H1 (cell line): Measurements from ENCODE around the gene TSEN2. TPM values are rescaled to one million over a fixed set of nuclear protein-coding genes. Genes with fewer than 3 reads are reported as not detected.

Experiments
- ASH2L ChIP-seq: fragments of 200-600, 300-600 bp; sonication (generic); IDR thresholded peaks from one replicate; pipeline ENCODE4 v1.7.1; 2017; ENCODE audit warnings: low read length
- polyA plus RNA-seq, 7 experiments: library from polyadenylated mRNA; depleted of rRNA in 3 of 7; stranded (reverse) in 5 of 7; unstranded in 2 of 7; fragments of >200 nt in 5 of 7; fragments of 200-250 nt in 2 of 7; gene quantifications; 1 replicate in 5 of 7; 2 replicates in 1 of 7; 4 replicates in 1 of 7; pipeline versions ENCODE4 v1.2.1 to v1.2.3, GENCODE V29; 2011 to 2013; ENCODE audit warnings: missing spikeins in 2 of 7, mixed read lengths in 2 of 7
- total RNA-seq: library from RNA; stranded (reverse); fragmentation: NEBNext Ultra II Directional; extraction: Animal tissue kit (Norgen Biotek cat#: 25700); gene quantifications from 2 replicates; pipeline ENCODE4 v1.2.1, GENCODE V29; 2021

The TSEN2 gene
- total and polyA plus RNA-seq, 2 of the 8 experiments (the other 6 are each of a cell fraction or from before 2014, with no cell fraction given) = 16.1 to 22.4 TPM

DNA sequence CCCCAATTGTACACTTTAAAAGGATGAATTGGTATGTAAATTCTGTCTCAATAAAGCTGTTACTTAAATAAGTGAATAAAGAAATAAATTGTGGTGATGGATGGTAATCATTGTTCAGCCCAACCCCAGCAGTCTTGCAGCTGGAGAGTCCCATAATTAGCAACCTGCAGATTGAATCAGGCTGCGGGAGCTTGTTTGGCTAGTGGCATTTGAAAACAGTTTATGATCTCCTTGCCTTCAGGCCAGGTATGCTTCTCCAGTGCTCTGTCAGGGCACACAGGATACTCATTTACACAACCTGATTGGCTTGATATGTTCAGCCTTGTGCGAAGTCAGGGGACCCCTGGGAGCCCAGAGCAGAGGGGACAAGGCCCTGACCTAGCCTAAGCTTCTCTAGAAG is 16.5 kb upstream of the TSEN2 start (continued):
- no peak for TF ChIP-seq ASH2L
- TF ChIP-seq, all 59 proteins: peak for 0
